ENCODE data around the gene PDCD2L. TPM values are rescaled to one million over a fixed set of nuclear protein-coding genes. Genes with fewer than 3 reads are reported as not detected.

Gene PDCD2L
- total RNA-seq, 1 experiment from 2014 or later, result 43.4 TPM

DNA sequence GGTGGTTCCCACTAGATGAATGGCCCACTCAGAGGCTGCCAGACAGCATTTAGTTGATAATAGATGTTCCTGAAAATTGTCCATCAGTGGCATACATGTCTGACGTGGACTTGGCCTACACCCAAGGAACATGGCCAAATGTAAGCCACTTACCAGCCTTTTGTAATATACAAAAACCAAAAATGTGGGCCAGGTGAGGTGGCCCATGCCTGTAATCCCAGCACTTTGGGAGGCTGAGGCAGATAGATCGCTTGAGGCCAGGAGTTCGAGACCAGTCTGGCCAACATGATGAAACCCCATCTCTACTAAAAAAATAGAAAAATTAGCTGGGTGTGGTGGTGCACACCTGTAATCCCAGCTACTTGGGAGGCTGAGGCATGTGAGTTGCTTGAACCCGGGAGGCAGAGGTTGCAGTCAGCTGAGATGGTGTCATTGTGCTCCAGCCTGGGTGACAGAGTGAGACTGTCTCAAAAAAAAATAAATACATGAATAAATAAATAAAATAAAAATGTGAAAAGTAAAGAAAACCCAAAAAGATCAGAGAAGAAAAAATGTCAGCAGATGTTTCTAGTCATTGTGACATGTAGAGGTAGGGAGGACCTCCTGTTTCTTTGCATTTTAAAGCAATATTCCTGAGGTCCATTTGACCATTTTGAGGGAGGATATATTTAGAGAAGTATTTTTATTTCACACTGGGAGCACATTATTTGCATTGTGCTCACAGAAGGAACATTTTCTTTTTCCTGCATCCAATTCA, 70.2 kb downstream of the PDCD2L start:
- Mint-ChIP-seq H3K27ac (no peak overlapping the region), H3K9me3 (0 out of 2 replicates have a peak, but pooled peaks cover 5% of the 10 kb centered on the region), H3K4me3 (no peak overlapping the region), H3K4me1 (peaks cover 14% of the 10 kb centered on the region; the same call in 1 of the 2 replicates), H3K27me3 (ENCODE audit: low read depth) (peaks cover 6% of the 10 kb centered on the region; the same call in 1 of the 2 replicates), H3K36me3 (peaks cover 34% of the 10 kb centered on the region)
- ATAC-seq (no peak), DNase-seq (ENCODE audit: low spot score) (no peak)
- TF ChIP-seq ZNF671 (CRISPR knock-in tag; IDR thresholded peaks at IDR 0.05), result 0 out of 2 replicates have a peak, but pooled peaks have one; percentile 19
- TF ChIP-seq ETV6 (CRISPR knock-in tag; IDR thresholded peaks at IDR 0.05), result no peak
- POLR2A ChIA-PET, result no interaction called here
- CTCF ChIA-PET, result no interaction called here

DNA sequence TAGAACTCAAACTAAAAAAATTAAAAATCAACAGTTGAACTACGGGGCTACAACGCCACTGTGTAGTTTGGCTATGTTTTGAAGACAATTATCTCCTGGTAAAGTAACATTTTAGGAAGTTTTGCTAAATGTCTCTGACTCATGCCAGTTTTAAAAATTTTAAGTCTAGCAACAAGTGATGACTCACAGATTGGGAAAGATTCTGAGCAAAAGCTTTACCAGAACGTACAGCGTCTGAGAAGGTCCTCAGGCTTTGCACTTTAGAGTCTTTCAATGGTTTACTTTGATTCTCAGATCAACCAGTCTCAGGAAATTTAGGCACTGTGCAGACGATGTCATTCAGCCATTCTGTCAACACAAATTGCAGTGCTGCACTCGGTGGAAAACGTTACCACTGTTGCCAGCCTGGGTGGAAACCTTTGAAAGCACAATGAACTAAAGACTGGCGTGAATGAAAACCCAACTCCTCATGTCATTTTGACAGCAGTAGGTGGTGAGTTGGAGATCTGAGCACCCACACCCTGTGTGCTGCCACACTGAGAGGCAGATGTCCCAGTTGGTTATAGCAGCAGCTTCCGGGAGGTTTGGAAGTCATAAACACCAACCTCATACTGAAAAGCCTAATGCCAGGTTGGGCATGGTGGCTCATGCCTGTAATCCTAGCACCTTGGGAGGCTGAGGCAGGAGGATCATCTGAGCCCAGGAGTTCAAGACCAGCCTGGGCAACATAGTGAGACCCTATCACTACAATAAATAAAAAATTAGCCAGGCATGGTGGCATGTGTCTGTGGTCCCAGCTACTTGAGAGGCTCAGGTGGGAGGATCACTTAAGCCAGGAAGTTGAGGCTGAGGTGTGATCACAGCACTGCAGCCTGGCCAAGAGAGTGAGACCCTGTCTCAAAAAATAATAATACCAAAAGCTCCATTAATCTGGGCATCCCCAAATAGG, 71.1 kb downstream of the PDCD2L start:
- H3K36me3 Mint-ChIP-seq, result peaks cover 31% of the 10 kb centered on the region

More for the DNA sequence above, 71.1 kb downstream of the PDCD2L start:
- TF ChIP-seq ZNF121 (CRISPR knock-in tag; IDR thresholded peaks at IDR 0.05), result peak; percentile 89; the same call in 1 of the 2 replicates
- TF ChIP-seq RORB (CRISPR knock-in tag; IDR thresholded peaks at IDR 0.05), result no peak
- Mint-ChIP-seq H3K9me3 (peaks cover 10% of the 10 kb centered on the region; the same call in 1 of the 2 replicates), H3K27me3 (ENCODE audit: low read depth) (peaks cover 12% of the 10 kb centered on the region), H3K4me1 (peaks cover 17% of the 10 kb centered on the region), H3K4me3 (no peak overlapping the region), H3K27ac (peak overlapping the region; percentile 38; the same call in 1 of the 2 replicates)
- ChIA-PET CTCF (interaction anchor here (1.2 kb wide), 1 partner anchor 25 kb away, joined by 5 read pairs; no protein-coding TSS in a partner anchor), POLR2A (no interaction called here)
- no peak for ATAC-seq
- no peak for DNase-seq (ENCODE audit: low spot score)

Other genes starting within 250 kb of the PDCD2L start
- gene LSM14A, start 231.9 kb upstream of the PDCD2L start, total RNA-seq (2021), result 161 to 178 TPM (median 173 TPM) in 3 replicates
- 16.7 to 20.8 TPM (median 19.8 TPM) in 3 replicates for gene GARRE1, start 149.8 kb upstream of the PDCD2L start, total RNA-seq (2021)
- gene GPI, start 39.2 kb upstream of the PDCD2L start, total RNA-seq (2021), result 389 to 452 TPM (median 446 TPM) in 3 replicates
- 156 to 163 TPM (median 162 TPM) in 3 replicates for gene UBA2, start 24.0 kb downstream of the PDCD2L start, total RNA-seq (2021)
- 14.3 to 18.1 TPM (median 16.0 TPM) in 3 replicates for gene WTIP, start 77.4 kb downstream of the PDCD2L start, total RNA-seq (2021)

Measured in WTC11 (cell line).